Amygdala (tissue), 56 donors: ENCODE results near the gene GRM8.
A peak's percentile ranks its signal among the peaks of the same experiment; 100 is the strongest.

ENCODE experiments used
- DNase-seq, 56 donors: peaks; one replicate each; lab custom pipeline; 2025; lab: John Stamatoyannopoulos, UW

GRM8 gene

GRCh38 chr7:127252778-127253280 lies at the start of gene GRM8:
GRM8 (minus strand) TSS chr7:127252941.
- peak in 27 of 56 donors; percentile 8 to 63 (median 35) for DNase-seq

GRCh38 chr7:127290801-127291361 lies 38.1 kb upstream of the GRM8 start:
- DNase-seq: peak in 1 of 56 donors; percentile 2

- no peak for DNase-seq
These were observed 37.4 kb upstream of the GRM8 start for GRCh38 chr7:127290116-127290655.

GRCh38 chr7:127287133-127287532 lies 34.4 kb upstream of the GRM8 start:
- no peak for DNase-seq

GRCh38 chr7:127270093-127270492 lies 17.4 kb upstream of the GRM8 start:
- no peak for DNase-seq

- no peak for DNase-seq
These were observed 13.3 kb upstream of the GRM8 start for GRCh38 chr7:127266047-127266446.

- DNase-seq: no peak
These were observed 11.5 kb upstream of the GRM8 start for GRCh38 chr7:127264219-127264618.

- DNase-seq: no peak
These were observed 5.4 kb upstream of the GRM8 start for GRCh38 chr7:127258111-127258510.

GRCh38 chr7:127257086-127257485 lies 4.3 kb upstream of the GRM8 start:
- no peak for DNase-seq

- no peak for DNase-seq
These were observed 3.4 kb upstream of the GRM8 start for GRCh38 chr7:127256041-127256725.

- DNase-seq: no peak
These were observed 1.5 kb upstream of the GRM8 start for GRCh38 chr7:127254163-127254684.

- peak in 49 of 56 donors; percentile 9 to 79 (median 50) for DNase-seq
These were observed 781 bp upstream of the GRM8 start for GRCh38 chr7:127253281-127254162.

- no peak for DNase-seq
These were observed 396 bp downstream of the GRM8 start for GRCh38 chr7:127252377-127252713.

- peak in 3 of 56 donors; percentile 3 to 15 (median 7) for DNase-seq
These were observed 1.0 kb downstream of the GRM8 start for GRCh38 chr7:127251465-127252376.

- DNase-seq: peak in 9 of 56 donors; percentile 6 to 39 (median 14)
These were observed 1.7 kb downstream of the GRM8 start for GRCh38 chr7:127251036-127251464.

- DNase-seq: no peak
These were observed 2.3 kb downstream of the GRM8 start for GRCh38 chr7:127250312-127251035.

- DNase-seq: no peak
These were observed 7.1 kb downstream of the GRM8 start for GRCh38 chr7:127245607-127246006.

GRCh38 chr7:127245002-127245401 lies 7.7 kb downstream of the GRM8 start:
- no peak for DNase-seq

- no peak for DNase-seq
These were observed 12.9 kb downstream of the GRM8 start for GRCh38 chr7:127239814-127240213.
